ENCODE measurements around the gene NTF3.

Gene NTF3

DNA sequence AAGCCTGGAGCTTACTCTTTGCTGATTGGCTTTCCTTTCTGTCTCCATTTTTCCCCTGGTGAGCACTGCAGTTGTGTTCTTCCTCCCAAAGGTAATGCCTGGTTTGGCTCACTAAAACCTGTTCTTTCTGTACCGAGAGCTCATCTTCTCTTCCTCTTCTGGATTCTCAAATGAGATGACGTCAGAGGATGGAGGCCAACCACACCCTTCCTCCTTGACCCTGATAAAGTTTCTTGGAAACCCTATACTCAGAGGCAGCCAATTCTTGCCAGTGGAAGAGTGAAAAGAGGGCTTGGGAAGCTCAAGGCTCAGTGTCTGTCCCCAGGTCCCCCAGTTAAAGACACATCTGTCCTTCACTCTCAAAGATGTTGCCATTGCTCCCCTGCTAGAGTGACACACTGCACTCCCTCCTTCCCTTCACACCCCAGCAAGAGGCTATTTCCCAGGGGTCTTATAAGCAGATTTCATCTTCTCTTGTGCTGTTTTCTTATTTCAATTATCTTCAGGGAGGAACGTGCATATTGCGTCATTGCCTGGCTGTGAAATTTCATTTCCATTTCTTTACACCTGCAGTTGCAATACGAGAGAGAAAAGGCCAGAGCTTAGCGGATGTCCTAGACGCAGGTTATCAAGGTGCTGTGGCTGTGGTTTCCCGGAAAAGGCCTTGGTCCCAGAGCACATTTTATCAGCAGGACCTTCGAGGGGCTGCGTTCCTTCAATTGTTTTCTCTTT is 27.3 kb downstream of the NTF3 start:
- DNase-seq = no peak

GRCh38 chr12:5460817-5461216 is 28.9 kb downstream of the NTF3 start:
- no peak for DNase-seq

DNA sequence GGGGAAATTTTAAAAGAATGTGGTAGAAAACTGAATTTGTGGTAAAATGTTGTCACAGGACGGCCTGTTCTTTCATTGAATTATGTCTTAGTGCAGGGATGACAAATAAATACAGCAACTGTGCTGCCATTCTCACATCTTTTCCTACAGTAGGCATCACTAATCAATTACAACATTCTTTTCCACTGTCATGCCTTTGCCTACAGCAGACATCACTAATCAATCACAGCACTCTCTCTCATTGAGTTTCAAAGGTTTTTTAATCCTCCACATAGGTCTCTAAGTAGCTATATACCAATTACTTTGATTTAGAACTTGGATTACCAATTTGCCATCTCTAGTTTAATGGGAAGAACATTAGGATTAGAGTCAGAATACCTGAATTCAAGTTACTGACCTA is 30.1 kb downstream of the NTF3 start:
- DNase-seq = no peak

- no peak for DNase-seq
These were observed 32.2 kb downstream of the NTF3 start for GRCh38 chr12:5464096-5464495.

DNA sequence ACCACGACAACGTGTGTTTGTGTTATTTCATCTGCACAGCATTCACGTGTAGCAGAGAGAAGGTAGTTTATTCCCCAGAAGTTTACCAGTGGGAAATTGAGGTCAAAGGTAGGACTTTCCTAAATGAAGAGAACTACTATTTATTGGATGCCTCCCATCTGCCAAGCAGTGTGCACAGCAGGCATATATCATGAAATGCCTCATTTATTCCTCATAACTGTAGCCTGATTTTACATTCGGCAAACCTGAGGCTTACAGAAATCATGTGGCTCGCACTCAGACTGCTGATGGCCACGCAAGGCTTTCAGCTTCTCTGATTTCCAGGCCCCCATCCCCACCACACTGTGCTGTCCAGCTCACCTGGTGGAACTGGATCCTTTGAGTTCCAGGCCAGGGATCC is 33.5 kb downstream of the NTF3 start:
- DNase-seq = no peak

DNA sequence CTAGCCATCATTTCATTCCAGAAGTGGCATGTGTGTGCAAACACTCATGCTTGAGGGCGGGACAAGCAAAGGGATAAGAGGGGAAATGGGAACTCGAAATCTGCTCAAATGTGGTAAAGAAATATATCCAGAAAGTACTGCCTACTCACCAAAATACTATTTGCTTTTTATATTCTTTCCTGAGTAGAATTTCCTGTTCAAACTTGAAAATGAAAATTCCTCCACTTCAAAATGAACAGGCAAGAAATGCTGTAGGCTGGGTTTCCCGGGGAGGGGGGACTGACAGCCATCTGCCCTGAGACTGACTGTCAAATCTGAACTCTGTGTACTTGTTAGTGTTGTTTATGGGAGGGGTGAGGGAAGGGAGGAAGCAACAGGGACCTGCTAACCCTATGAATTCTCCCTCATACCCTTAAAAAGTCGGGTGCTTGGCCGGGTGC is 34.6 kb downstream of the NTF3 start:
- no peak for DNase-seq

GRCh38 chr12:5467931-5468330 is 36.0 kb downstream of the NTF3 start:
- no peak for DNase-seq

DNA sequence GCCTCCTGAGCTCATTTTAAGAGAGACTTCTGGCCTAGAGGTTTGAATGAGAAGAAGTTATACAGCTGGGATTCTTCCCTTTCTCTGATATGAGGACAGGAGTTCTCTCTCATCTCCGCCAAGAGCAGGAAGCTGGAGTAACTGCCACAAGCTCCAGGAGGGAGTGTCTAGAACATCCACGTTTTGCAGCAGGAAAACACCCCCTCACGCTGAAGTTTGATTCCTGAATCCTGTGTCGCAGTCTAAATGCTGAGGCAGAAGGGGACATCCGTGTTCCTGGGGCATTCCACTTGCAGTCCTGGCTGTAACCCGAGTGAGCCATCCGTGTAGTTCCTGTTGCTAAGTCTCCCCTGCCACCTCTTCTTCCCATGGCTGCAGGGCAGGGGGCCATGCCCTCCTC is 38.3 kb downstream of the NTF3 start:
- no peak for DNase-seq

GRCh38 chr12:5470703-5471102 is 38.8 kb downstream of the NTF3 start:
- no peak for DNase-seq

DNA sequence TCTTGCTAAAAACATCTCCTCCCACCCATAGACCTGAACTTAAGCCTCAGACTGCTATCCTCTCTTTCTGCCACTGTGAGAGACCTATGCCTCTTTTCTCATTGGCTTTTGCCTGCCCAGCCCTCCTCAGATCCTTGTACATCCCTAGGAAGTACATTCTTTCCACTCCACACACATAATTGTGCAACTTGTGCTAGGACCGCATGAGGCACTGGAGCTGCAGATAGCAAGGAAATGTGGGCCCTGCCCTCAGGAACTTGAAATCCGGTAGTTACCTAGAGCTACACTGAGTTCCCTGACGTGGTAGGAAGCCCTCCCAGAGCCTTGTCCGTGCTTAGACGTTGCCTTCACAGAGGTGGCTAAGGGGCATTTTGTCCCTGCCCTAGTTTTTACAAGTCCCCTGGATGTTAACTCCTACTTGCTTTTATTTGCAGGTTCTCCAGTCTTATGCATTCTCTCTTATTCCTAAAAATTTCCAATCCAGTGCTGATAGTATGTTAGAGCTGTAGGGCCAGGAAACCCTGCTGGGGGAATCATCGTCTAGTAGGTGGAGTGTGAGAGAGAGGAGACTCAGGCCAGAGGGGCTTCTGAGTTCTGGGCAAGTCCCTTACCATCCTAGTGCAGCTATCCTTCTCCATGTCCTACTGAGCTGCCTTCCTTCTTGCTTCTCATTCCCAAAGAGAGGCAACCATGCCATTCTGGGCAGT is 41.3 kb downstream of the NTF3 start:
- DNase-seq = no peak

DNA sequence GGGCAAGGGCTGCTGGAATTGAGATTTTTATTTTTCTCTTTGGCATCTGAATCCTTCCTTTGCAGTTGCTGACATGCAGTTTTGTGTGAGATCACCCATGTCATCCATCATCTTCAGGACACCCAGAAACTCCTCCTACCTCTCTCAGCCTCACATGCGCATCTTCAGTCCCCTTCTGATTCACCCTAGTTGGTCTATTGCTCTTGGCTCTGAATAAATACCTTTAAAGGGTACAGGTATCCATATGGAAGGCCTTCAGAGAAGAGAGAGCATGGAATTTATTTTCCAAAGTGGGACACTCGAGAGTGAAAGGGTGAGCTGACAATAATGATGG is 41.8 kb downstream of the NTF3 start:
- no peak for DNase-seq

GRCh38 chr12:5476356-5476755 is 44.4 kb downstream of the NTF3 start:
- no peak for DNase-seq

GRCh38 chr12:5478081-5478706 is 46.3 kb downstream of the NTF3 start:
- DNase-seq = no peak

DNA sequence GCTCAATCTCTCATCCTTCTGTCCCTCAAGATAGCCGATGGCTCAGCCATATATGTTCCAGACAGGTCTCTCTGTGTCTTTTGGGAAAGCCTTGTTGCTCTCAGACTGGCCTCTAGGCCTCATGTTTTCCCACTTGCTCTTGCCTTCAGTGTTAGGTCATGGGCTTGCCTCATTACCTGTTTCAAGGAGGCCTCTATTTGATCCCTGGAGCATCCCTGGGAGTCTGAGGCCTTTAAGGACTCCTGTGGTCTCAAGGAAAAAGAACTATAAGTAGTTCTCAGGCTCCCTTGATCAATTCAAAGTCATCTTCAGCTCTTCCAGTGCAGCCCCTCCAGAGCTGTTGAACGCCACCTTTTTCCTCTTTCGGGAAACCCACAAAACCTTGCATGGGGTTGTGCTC is 47.9 kb downstream of the NTF3 start:
- DNase-seq = no peak

GRCh38 chr12:5480218-5480937 is 48.5 kb downstream of the NTF3 start:
- DNase-seq = no peak

- no peak for DNase-seq
These were observed 49.0 kb downstream of the NTF3 start for GRCh38 chr12:5480938-5481303.

DNA sequence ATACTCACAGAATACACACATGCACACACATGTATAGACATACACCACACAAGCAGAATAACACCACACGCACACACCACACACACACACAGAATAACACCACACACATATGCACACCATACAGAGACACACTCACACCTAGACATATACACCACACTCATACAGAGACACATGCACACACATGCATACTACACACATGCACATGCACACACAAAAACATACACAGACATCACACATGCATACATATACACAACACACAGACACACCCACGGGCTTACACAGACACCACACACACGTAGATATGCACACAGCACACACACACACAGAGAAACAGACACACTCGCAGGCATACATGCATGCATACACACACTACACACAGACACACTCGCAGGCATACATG is 49.7 kb downstream of the NTF3 start:
- DNase-seq = no peak

- no peak for DNase-seq
These were observed 52.5 kb downstream of the NTF3 start for GRCh38 chr12:5484426-5484825.

GRCh38 chr12:5485454-5485853 is 53.5 kb downstream of the NTF3 start:
- DNase-seq = no peak

DNA sequence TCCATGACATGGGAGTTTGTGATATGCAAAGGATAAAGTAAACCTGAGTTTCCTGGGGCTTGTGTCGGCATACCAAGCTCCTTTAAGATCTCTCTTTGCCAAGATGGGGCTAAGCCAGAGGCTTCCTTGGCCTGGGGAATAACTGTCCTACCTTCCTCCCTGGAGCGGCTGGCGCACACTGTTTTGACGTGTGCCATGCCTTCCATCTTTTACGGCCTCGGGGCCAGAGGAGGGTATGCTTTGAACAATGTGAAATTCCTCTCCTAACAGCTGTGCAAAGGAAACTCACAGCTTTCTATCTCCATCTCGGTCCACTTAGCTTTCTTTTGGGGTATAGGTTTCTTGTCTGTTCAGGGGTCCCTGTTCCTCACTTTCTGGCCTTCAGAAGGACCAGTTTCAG is 55.2 kb downstream of the NTF3 start:
- no peak for DNase-seq

GRCh38 chr12:5487948-5488625 is 56.2 kb downstream of the NTF3 start:
- no peak for DNase-seq

- no peak for DNase-seq
These were observed 56.7 kb downstream of the NTF3 start for GRCh38 chr12:5488626-5488955.

DNA sequence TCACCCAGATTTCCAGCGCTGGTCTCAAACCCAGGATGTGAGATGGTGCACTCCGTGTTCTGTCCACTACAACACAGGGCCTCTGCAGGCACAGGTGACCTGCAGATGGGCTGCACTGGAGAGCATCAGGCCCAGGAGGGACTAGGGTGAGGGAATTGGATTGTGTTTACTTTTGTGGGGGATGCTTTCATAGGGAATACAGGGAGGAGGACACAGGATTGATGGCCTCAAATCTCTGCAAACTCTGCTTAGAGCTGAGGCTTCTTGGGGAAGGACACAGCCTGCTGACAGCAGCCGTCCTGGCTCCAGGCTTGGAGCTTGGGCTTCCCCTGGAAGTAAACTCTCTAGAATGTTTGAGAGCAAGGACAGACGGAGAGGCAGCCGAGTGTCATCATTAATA is 57.1 kb downstream of the NTF3 start:
- DNase-seq = no peak
